ENCODE measurements around the gene DCST1. TPM values are rescaled to one million over a fixed set of nuclear protein-coding genes. Genes with fewer than 3 reads are reported as not detected.

Gene DCST1
- total and polyA plus RNA-seq, 2 experiments from 2014 or later, result not detected

- Histone ChIP-seq H3K27ac (no peak overlapping the region), H3K9ac (no peak overlapping the region), H3K4me3 (no peak overlapping the region), H3K4me1 (ENCODE audit: insufficient read depth) (0 out of 2 replicates have a peak, but pooled peaks cover 4% of the 10 kb centered on the region), H3K9me3 (ENCODE audit: low read depth) (no peaks in the 10 kb centered on the region), H2AFZ (no peak overlapping the region), H3K79me2 (ENCODE audit: insufficient read depth) (no peaks in the 10 kb centered on the region), H4K20me1 (ENCODE audit: insufficient read depth) (no peaks in the 10 kb centered on the region), H3K4me2 (ENCODE audit: unreplicated experiment) (no peak overlapping the region), H3K9me2 (ENCODE audit: insufficient read depth) (no peaks in the 10 kb centered on the region), H3K36me3 (ENCODE audit: low read depth) (no peaks in the 10 kb centered on the region), H3F3A (ENCODE audit: insufficient read depth) (no peaks in the 10 kb centered on the region; the same call in 1 of the 2 replicates), H3K27me3 (replicated peaks; ENCODE audit: insufficient read depth) (no peaks in the 10 kb centered on the region)
- in situ Hi-C loops (cut with MboI), result no loop called here
- WGBS, 2 experiments (ENCODE audit: low coverage in 1 of 2, low lambda C conversion rate in 2 of 2, missing lambda C conversion rate in 2 of 2), result 67 to 87% methylated on average over 2 to 3 of the region's 3 CpGs
- TF ChIP-seq EZH2phosphoT487 (IDR thresholded peaks at IDR 0.05; ENCODE audit: insufficient read depth, low read depth) (no peak), EZH2 (IDR thresholded peaks at IDR 0.05; ENCODE audit: insufficient read depth, poor library complexity, severe bottlenecking) (no peak)
- DNase-seq, result no peak
These were observed 40.0 kb downstream of the DCST1 start for GRCh38 chr1:155073377-155074242.

DNA sequence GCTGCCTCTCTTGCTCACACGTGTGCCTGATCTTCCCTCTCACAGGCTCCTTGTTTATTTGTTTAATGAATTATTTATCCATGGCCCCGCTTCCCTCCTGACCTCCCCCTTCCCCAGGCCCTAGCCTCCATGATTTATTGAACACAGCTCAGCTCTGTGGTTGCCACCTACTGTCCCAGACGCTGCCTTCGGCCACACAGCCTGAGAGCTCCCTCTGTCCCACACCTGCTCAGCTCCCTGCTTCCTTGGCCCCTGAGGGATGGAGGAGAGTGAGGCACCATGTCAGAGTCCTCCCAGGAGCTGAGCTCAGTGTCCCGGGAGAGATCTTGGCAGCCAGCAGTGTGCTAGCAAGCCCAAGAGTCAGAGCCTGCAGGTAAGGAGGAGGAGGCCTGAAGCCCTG is 41.9 kb downstream of the DCST1 start:
- 46 to 54% methylated on average over 5 of the region's 5 CpGs for WGBS, 2 experiments (ENCODE audit: low coverage in 1 of 2, low lambda C conversion rate in 2 of 2, missing lambda C conversion rate in 2 of 2)
- no peak overlapping the region for H3K4me2 ChIP-seq (ENCODE audit: unreplicated experiment)

DNA sequence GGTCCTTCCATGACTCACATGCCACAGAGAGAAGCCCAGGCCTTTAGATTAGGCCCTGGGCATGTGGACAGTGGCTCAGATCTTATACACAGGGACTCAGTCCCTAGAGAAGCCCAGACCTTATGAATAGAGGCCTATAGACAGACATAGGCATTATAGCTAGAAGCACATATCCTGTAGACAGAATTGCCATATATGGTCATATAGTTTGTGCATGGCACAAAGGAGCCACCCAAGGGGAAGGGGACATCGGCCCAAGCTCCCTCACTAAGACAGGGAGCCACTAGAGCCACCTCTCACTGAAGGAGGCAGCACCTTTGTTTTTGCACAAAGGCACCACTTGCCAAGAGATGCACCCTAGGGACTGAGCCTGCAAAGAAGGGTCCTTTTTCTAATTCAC is 42.7 kb downstream of the DCST1 start:
- H3K4me1 ChIP-seq (ENCODE audit: insufficient read depth), result peaks cover 5% of the 10 kb centered on the region; the same call in 1 of the 2 replicates
- no peak for TF ChIP-seq EZH2phosphoT487 (IDR thresholded peaks at IDR 0.05; ENCODE audit: insufficient read depth, low read depth)
- no peak for TF ChIP-seq EZH2 (IDR thresholded peaks at IDR 0.05; ENCODE audit: insufficient read depth, poor library complexity, severe bottlenecking)
- H4K20me1 ChIP-seq (ENCODE audit: insufficient read depth), result no peaks in the 10 kb centered on the region
- no peaks in the 10 kb centered on the region for H3K36me3 ChIP-seq (ENCODE audit: low read depth)
- in situ Hi-C loops (cut with MboI), result no loop called here
- H3K4me3 ChIP-seq, result no peak overlapping the region
- H3K79me2 ChIP-seq (ENCODE audit: insufficient read depth), result no peaks in the 10 kb centered on the region
- H3K9me2 ChIP-seq (ENCODE audit: insufficient read depth), result no peaks in the 10 kb centered on the region
- H3F3A ChIP-seq (ENCODE audit: insufficient read depth), result peaks cover 4% of the 10 kb centered on the region
- H3K4me2 ChIP-seq (ENCODE audit: unreplicated experiment), result no peak overlapping the region
- H2AFZ ChIP-seq, result no peak overlapping the region
- 33 to 53% methylated on average over 1 of the region's 1 CpG for WGBS, 2 experiments (ENCODE audit: low coverage in 1 of 2, low lambda C conversion rate in 2 of 2, missing lambda C conversion rate in 2 of 2)
- no peaks in the 10 kb centered on the region for H3K9me3 ChIP-seq (ENCODE audit: low read depth)
- no peak overlapping the region for H3K27ac ChIP-seq
- H3K9ac ChIP-seq, result no peak overlapping the region
- no peak for DNase-seq
- H3K27me3 ChIP-seq (replicated peaks; ENCODE audit: insufficient read depth), result peaks cover 22% of the 10 kb centered on the region

More for the DNA sequence above, 41.9 kb downstream of the DCST1 start:
- no peak for DNase-seq
- H3K79me2 ChIP-seq (ENCODE audit: insufficient read depth), result no peaks in the 10 kb centered on the region
- no peaks in the 10 kb centered on the region for H3K36me3 ChIP-seq (ENCODE audit: low read depth)
- TF ChIP-seq EZH2phosphoT487 (IDR thresholded peaks at IDR 0.05; ENCODE audit: insufficient read depth, low read depth) (no peak), EZH2 (IDR thresholded peaks at IDR 0.05; ENCODE audit: insufficient read depth, poor library complexity, severe bottlenecking) (no peak)
- H3F3A ChIP-seq (ENCODE audit: insufficient read depth), result no peaks in the 10 kb centered on the region; the same call in 1 of the 2 replicates
- in situ Hi-C loops (cut with MboI), result no loop called here
- H3K27me3 ChIP-seq (replicated peaks; ENCODE audit: insufficient read depth), result peaks cover 14% of the 10 kb centered on the region
- H3K9ac ChIP-seq, result no peak overlapping the region
- no peak overlapping the region for H3K4me3 ChIP-seq
- H3K9me3 ChIP-seq (ENCODE audit: low read depth), result no peaks in the 10 kb centered on the region
- no peak overlapping the region for H3K27ac ChIP-seq
- H4K20me1 ChIP-seq (ENCODE audit: insufficient read depth), result no peaks in the 10 kb centered on the region
- H3K4me1 ChIP-seq (ENCODE audit: insufficient read depth), result peaks cover 7% of the 10 kb centered on the region; the same call in 1 of the 2 replicates
- H3K9me2 ChIP-seq (ENCODE audit: insufficient read depth), result no peaks in the 10 kb centered on the region
- H2AFZ ChIP-seq, result no peak overlapping the region

GRCh38 chr1:155077346-155077745 is 43.7 kb downstream of the DCST1 start:
- Histone ChIP-seq H3K9me3 (ENCODE audit: low read depth) (no peaks in the 10 kb centered on the region), H3K27ac (no peak overlapping the region), H4K20me1 (ENCODE audit: insufficient read depth) (no peaks in the 10 kb centered on the region), H3K4me2 (ENCODE audit: unreplicated experiment) (no peak overlapping the region), H3F3A (ENCODE audit: insufficient read depth) (peaks cover 7% of the 10 kb centered on the region), H3K79me2 (ENCODE audit: insufficient read depth) (no peaks in the 10 kb centered on the region), H3K9me2 (ENCODE audit: insufficient read depth) (no peaks in the 10 kb centered on the region), H3K4me3 (no peak overlapping the region), H3K4me1 (ENCODE audit: insufficient read depth) (peaks cover 5% of the 10 kb centered on the region; the same call in 1 of the 2 replicates), H3K9ac (no peak overlapping the region), H3K27me3 (replicated peaks; ENCODE audit: insufficient read depth) (peaks cover 32% of the 10 kb centered on the region), H3K36me3 (ENCODE audit: low read depth) (no peaks in the 10 kb centered on the region), H2AFZ (no peak overlapping the region)
- 94% methylated on average over 3 of the region's 3 CpGs for WGBS, 2 experiments (ENCODE audit: low coverage in 1 of 2, low lambda C conversion rate in 2 of 2, missing lambda C conversion rate in 2 of 2)
- TF ChIP-seq EZH2 (IDR thresholded peaks at IDR 0.05; ENCODE audit: insufficient read depth, poor library complexity, severe bottlenecking) (no peak), EZH2phosphoT487 (IDR thresholded peaks at IDR 0.05; ENCODE audit: insufficient read depth, low read depth) (no peak)
- no peak for DNase-seq
- in situ Hi-C loops (cut with MboI), result no loop called here

Data from GM23248 (cell line).